Measurements from ENCODE around the gene CALML5.

CALML5 gene

DNA sequence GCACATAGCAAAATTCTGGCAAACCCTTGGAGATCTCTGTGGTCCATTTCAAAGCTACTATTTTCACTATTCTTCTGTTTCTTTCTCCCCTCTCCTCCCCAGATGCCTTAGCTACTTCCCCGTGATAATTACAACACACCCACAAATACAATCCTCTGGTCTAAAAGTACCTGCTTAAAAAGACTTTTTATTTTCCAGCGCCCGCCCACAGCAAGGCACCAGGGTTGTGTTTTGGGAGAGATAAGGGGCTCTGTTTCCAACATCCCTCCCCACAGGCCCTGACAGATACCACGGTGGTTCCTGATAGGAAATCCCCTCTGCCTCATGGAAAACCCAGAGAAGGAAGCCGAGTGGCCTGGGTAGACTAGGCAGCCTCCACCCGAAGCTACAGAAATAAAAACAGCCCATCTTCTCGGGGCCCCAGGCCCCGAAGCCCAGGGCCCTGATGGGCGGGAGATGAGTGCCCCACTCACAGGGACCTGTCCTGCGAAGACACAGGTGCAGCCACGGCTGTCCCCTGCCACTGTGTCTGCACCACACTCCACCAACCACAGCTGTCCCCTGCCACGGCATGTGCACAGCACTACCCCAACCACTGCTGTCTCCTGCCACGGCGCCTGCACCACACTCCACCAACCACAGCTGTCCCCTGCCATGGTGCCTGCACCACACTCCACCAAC is 19.7 kb downstream of the CALML5 start:
- H3K4me2 ChIP-seq (ENCODE audit: low read length), result no peak overlapping the region
- no peaks in the 10 kb centered on the region for H3F3A ChIP-seq (ENCODE audit: control insufficient read depth, insufficient read depth)
- no peaks in the 10 kb centered on the region for H3K36me3 ChIP-seq (ENCODE audit: control insufficient read depth, low read length)
- no peak overlapping the region for H3K27ac ChIP-seq (ENCODE audit: low read depth, low read length)
- H3K27me3 ChIP-seq (ENCODE audit: control insufficient read depth, low read length), result no peaks in the 10 kb centered on the region
- no peak for TF ChIP-seq EZH2phosphoT487 (IDR thresholded peaks at IDR 0.05; ENCODE audit: borderline replicate concordance, low read length)
- TF ChIP-seq, protein P1, sequence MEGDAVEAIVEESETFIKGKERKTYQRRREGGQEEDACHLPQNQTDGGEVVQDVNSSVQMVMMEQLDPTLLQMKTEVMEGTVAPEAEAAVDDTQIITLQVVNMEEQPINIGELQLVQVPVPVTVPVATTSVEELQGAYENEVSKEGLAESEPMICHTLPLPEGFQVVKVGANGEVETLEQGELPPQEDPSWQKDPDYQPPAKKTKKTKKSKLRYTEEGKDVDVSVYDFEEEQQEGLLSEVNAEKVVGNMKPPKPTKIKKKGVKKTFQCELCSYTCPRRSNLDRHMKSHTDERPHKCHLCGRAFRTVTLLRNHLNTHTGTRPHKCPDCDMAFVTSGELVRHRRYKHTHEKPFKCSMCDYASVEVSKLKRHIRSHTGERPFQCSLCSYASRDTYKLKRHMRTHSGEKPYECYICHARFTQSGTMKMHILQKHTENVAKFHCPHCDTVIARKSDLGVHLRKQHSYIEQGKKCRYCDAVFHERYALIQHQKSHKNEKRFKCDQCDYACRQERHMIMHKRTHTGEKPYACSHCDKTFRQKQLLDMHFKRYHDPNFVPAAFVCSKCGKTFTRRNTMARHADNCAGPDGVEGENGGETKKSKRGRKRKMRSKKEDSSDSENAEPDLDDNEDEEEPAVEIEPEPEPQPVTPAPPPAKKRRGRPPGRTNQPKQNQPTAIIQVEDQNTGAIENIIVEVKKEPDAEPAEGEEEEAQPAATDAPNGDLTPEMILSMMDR (IDR thresholded peaks at IDR 0.05; ENCODE audit: low read depth, low read length, poor library complexity, severe bottlenecking), result no peak
- peaks cover 6% of the 10 kb centered on the region for H3K4me1 ChIP-seq (ENCODE audit: control insufficient read depth, low read length)
- H3K79me2 ChIP-seq (ENCODE audit: control insufficient read depth, low read length), result no peaks in the 10 kb centered on the region
- no peaks in the 10 kb centered on the region for H4K20me1 ChIP-seq (ENCODE audit: control insufficient read depth, insufficient read depth, low read depth, low read length)
- no peak overlapping the region for H3K4me3 ChIP-seq (ENCODE audit: low read length)
- no peaks in the 10 kb centered on the region for H3K9me3 ChIP-seq (ENCODE audit: control insufficient read depth, insufficient read depth, low read length)
- H3K9me2 ChIP-seq (replicated peaks; ENCODE audit: control insufficient read depth, low read length), result no peaks in the 10 kb centered on the region

- H3K4me3 ChIP-seq (ENCODE audit: low read length), result no peak overlapping the region
- H3K79me2 ChIP-seq (ENCODE audit: control insufficient read depth, low read length), result no peaks in the 10 kb centered on the region
- H3K9me2 ChIP-seq (replicated peaks; ENCODE audit: control insufficient read depth, low read length), result no peaks in the 10 kb centered on the region
- no peaks in the 10 kb centered on the region for H4K20me1 ChIP-seq (ENCODE audit: control insufficient read depth, insufficient read depth, low read depth, low read length)
- no peaks in the 10 kb centered on the region for H3F3A ChIP-seq (ENCODE audit: control insufficient read depth, insufficient read depth)
- H3K4me2 ChIP-seq (ENCODE audit: low read length), result no peak overlapping the region
- no peaks in the 10 kb centered on the region for H3K27me3 ChIP-seq (ENCODE audit: control insufficient read depth, low read length)
- TF ChIP-seq, protein P1 (IDR thresholded peaks at IDR 0.05; ENCODE audit: low read depth, low read length, poor library complexity, severe bottlenecking), result no peak
- TF ChIP-seq EZH2phosphoT487 (IDR thresholded peaks at IDR 0.05; ENCODE audit: borderline replicate concordance, low read length), result no peak
- no peaks in the 10 kb centered on the region for H3K9me3 ChIP-seq (ENCODE audit: control insufficient read depth, insufficient read depth, low read length)
- no peak overlapping the region for H3K27ac ChIP-seq (ENCODE audit: low read depth, low read length)
- no peaks in the 10 kb centered on the region for H3K36me3 ChIP-seq (ENCODE audit: control insufficient read depth, low read length)
- H3K4me1 ChIP-seq (ENCODE audit: control insufficient read depth, low read length), result peaks cover 6% of the 10 kb centered on the region
Measured at GRCh38 chr10:5478694-5479305, 20.6 kb downstream of the CALML5 start.

- H3K36me3 ChIP-seq (ENCODE audit: control insufficient read depth, low read length), result no peaks in the 10 kb centered on the region
- TF ChIP-seq, protein P1 (IDR thresholded peaks at IDR 0.05; ENCODE audit: low read depth, low read length, poor library complexity, severe bottlenecking), result no peak
- no peak overlapping the region for H3K4me3 ChIP-seq (ENCODE audit: low read length)
- no peaks in the 10 kb centered on the region for H3K9me2 ChIP-seq (replicated peaks; ENCODE audit: control insufficient read depth, low read length)
- no peaks in the 10 kb centered on the region for H3F3A ChIP-seq (ENCODE audit: control insufficient read depth, insufficient read depth)
- no peaks in the 10 kb centered on the region for H3K9me3 ChIP-seq (ENCODE audit: control insufficient read depth, insufficient read depth, low read length)
- no peaks in the 10 kb centered on the region for H4K20me1 ChIP-seq (ENCODE audit: control insufficient read depth, insufficient read depth, low read depth, low read length)
- H3K27ac ChIP-seq (ENCODE audit: low read depth, low read length), result no peak overlapping the region
- H3K4me1 ChIP-seq (ENCODE audit: control insufficient read depth, low read length), result peaks cover 6% of the 10 kb centered on the region
- H3K4me2 ChIP-seq (ENCODE audit: low read length), result no peak overlapping the region
- no peaks in the 10 kb centered on the region for H3K27me3 ChIP-seq (ENCODE audit: control insufficient read depth, low read length)
- no peaks in the 10 kb centered on the region for H3K79me2 ChIP-seq (ENCODE audit: control insufficient read depth, low read length)
Measured at GRCh38 chr10:5477948-5478693, 21.2 kb downstream of the CALML5 start.
